ENCODE results near the gene PI4K2A.

The PI4K2A gene

GRCh38 chr10:97608991-97609561, 31.4 kb upstream of the PI4K2A start:
- no peak for ATAC-seq
- TF ChIP-seq ARNTL (CRISPR knock-in tag; IDR thresholded peaks at IDR 0.05; ENCODE audit: borderline replicate concordance, low read depth) (no peak), GLIS3 (CRISPR knock-in tag; IDR thresholded peaks at IDR 0.05) (no peak), RARB (CRISPR knock-in tag; IDR thresholded peaks at IDR 0.05) (no peak), ESRRG (CRISPR knock-in tag; IDR thresholded peaks at IDR 0.05) (no peak), ZNF70 (CRISPR knock-in tag; IDR thresholded peaks at IDR 0.05) (no peak), ZNF8 (CRISPR knock-in tag; IDR thresholded peaks at IDR 0.05) (no peak), ISL1 (CRISPR knock-in tag; IDR thresholded peaks at IDR 0.05) (no peak), TOX (CRISPR knock-in tag; IDR thresholded peaks at IDR 0.05; ENCODE audit: borderline replicate concordance) (no peak), BACH2 (CRISPR knock-in tag; IDR thresholded peaks at IDR 0.05; ENCODE audit: borderline replicate concordance) (no peak), CSRNP3 (CRISPR knock-in tag; IDR thresholded peaks at IDR 0.05) (no peak), CREB5 (CRISPR knock-in tag; IDR thresholded peaks at IDR 0.05; ENCODE audit: low read depth) (no peak), CSDC2 (CRISPR knock-in tag; IDR thresholded peaks at IDR 0.05) (no peak), TSHZ2 (CRISPR knock-in tag; IDR thresholded peaks at IDR 0.05) (no peak), PATZ1 (CRISPR knock-in tag; IDR thresholded peaks at IDR 0.05; ENCODE audit: borderline replicate concordance) (no peak)

- ATAC-seq, result no peak
- no peak for TF ChIP-seq ZNF8 (CRISPR knock-in tag; IDR thresholded peaks at IDR 0.05)
- TF ChIP-seq ZFP3 (CRISPR knock-in tag; IDR thresholded peaks at IDR 0.05), result no peak
- no peak for TF ChIP-seq ESRRG (CRISPR knock-in tag; IDR thresholded peaks at IDR 0.05)
- TF ChIP-seq TCF4 (CRISPR knock-in tag; IDR thresholded peaks at IDR 0.05; ENCODE audit: borderline replicate concordance), result no peak
- no peak for TF ChIP-seq SNAI2 (CRISPR knock-in tag; IDR thresholded peaks at IDR 0.05)
- no peak for TF ChIP-seq ISL1 (CRISPR knock-in tag; IDR thresholded peaks at IDR 0.05)
- TF ChIP-seq GLIS3 (CRISPR knock-in tag; IDR thresholded peaks at IDR 0.05), result no peak
- no peak for TF ChIP-seq CREB5 (CRISPR knock-in tag; IDR thresholded peaks at IDR 0.05; ENCODE audit: low read depth)
- TF ChIP-seq CSDC2 (CRISPR knock-in tag; IDR thresholded peaks at IDR 0.05), result no peak
- no peak for TF ChIP-seq TSHZ2 (CRISPR knock-in tag; IDR thresholded peaks at IDR 0.05)
Measured at GRCh38 chr10:97611473-97611872, 29.0 kb upstream of the PI4K2A start.

- TF ChIP-seq TCF4 (CRISPR knock-in tag; IDR thresholded peaks at IDR 0.05; ENCODE audit: borderline replicate concordance) (no peak), PPARA (CRISPR knock-in tag; IDR thresholded peaks at IDR 0.05; ENCODE audit: borderline replicate concordance) (no peak)
- peak; percentile 99 for ATAC-seq
Measured at GRCh38 chr10:97612386-97612785, 28.1 kb upstream of the PI4K2A start.
